NCI-H2107 treated with DMSO at 0.1 percent for 48 hours (cell line): Measurements from ENCODE around the gene GPRIN3.
"Not testable (repeated sequence)": the region's sequence is repeated elsewhere in the genome, so short reads cannot be mapped to it uniquely, and the experiment has no call there.

Source experiments
- DNase-seq: peaks from one replicate; lab custom pipeline; 2025; ENCODE audit not compliant: unreplicated experiment; lab: John Stamatoyannopoulos, UW

The GPRIN3 gene

GRCh38 chr4:89314291-89314690 is 6.7 kb upstream of the GPRIN3 start:
- DNase-seq, result no peak

GRCh38 chr4:89312066-89312465 is 4.5 kb upstream of the GPRIN3 start:
- no peak for DNase-seq

- DNase-seq, result no peak
Measured at GRCh38 chr4:89311433-89311832, 3.8 kb upstream of the GPRIN3 start.

GRCh38 chr4:89309154-89309553 is 1.6 kb upstream of the GPRIN3 start:
- DNase-seq, result not testable (repeated sequence)

GRCh38 chr4:89308161-89308500 is 531 bp upstream of the GPRIN3 start:
- no peak for DNase-seq

- DNase-seq, result no peak
Measured at GRCh38 chr4:89307178-89307445, 488 bp downstream of the GPRIN3 start.

GRCh38 chr4:89306486-89307177 is 968 bp downstream of the GPRIN3 start:
- no peak for DNase-seq

GRCh38 chr4:89305712-89306437 is 1.7 kb downstream of the GPRIN3 start:
- DNase-seq, result no peak

- DNase-seq, result no peak
Measured at GRCh38 chr4:89305028-89305427, 2.6 kb downstream of the GPRIN3 start.

- no peak for DNase-seq
Measured at GRCh38 chr4:89303814-89304388, 3.7 kb downstream of the GPRIN3 start.

- DNase-seq, result no peak
Measured at GRCh38 chr4:89303177-89303576, 4.4 kb downstream of the GPRIN3 start.

- no peak for DNase-seq
Measured at GRCh38 chr4:89301902-89302301, 5.7 kb downstream of the GPRIN3 start.

GRCh38 chr4:89301003-89301402 is 6.6 kb downstream of the GPRIN3 start:
- DNase-seq, result no peak

- DNase-seq, result no peak
Measured at GRCh38 chr4:89300499-89300898, 7.1 kb downstream of the GPRIN3 start.

- no peak for DNase-seq
Measured at GRCh38 chr4:89300060-89300459, 7.5 kb downstream of the GPRIN3 start.

- DNase-seq, result peak; percentile 58
Measured at GRCh38 chr4:89299153-89299791, 8.3 kb downstream of the GPRIN3 start.

GRCh38 chr4:89298788-89299152 is 8.8 kb downstream of the GPRIN3 start:
- DNase-seq, result peak; percentile 58

- DNase-seq, result peak; percentile 4
Measured at GRCh38 chr4:89298155-89298554, 9.4 kb downstream of the GPRIN3 start.

- DNase-seq, result no peak
Measured at GRCh38 chr4:89296896-89297295, 10.7 kb downstream of the GPRIN3 start.

- no peak for DNase-seq
Measured at GRCh38 chr4:89296399-89296798, 11.2 kb downstream of the GPRIN3 start.

- no peak for DNase-seq
Measured at GRCh38 chr4:89295415-89295927, 12.1 kb downstream of the GPRIN3 start.
